NOMO-1 (cell line): ENCODE results near the gene CD82.

Experiments
- DNase-seq, 2 experiments: peaks; one replicate each; lab custom pipeline; 2025; ENCODE audit not compliant: unreplicated experiment in 2 of 2; lab: John Stamatoyannopoulos, UW

Gene CD82

GRCh38 chr11:44614281-44614775 lies 48.9 kb downstream of the CD82 start:
- no peak for DNase-seq

- DNase-seq = no peak
Measured at GRCh38 chr11:44615041-44615755, 49.7 kb downstream of the CD82 start.

DNA sequence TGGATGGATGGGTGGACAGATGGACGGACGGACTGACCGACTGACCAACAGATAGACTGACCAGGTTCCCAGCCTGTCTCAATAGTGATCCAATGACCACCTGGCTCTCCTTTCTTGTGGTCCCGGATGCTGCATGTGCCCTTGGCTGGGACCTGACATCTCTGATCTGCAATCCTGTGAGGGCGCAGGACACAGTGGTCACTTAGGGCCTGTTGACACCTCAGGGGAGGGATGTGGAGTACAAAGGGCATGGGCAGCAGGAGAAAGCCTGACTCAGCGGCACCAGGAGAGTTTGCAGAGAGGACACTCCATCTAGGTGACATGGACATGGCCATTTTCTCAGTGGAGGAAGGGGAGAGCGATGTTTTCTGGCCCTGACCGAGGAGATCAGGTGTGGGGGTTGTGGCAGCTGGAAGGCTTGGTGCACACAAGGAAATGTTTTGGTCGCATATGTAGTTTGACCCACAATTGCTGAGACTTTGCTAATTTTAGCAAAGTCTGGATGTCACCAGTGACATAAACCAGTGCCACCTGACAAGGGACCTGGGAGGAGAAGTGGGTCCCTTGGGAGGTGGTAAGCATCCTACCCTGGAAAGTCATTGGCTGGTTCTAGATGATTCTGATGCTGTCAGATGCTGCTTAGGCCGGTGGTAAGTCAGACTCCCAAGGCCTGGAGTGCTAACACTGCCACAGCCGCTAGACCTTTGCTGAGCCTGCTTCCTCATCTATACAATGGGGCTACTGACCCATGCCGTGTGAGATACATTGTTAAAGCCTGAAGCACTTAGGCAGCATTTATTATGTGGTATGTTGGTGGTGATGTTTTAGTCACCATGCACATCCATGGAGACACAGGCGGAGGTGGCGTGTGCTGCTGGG lies 50.7 kb downstream of the CD82 start:
- DNase-seq = no peak

- DNase-seq = no peak
Measured at GRCh38 chr11:44617671-44618461, 52.4 kb downstream of the CD82 start.

- no peak for DNase-seq
Measured at GRCh38 chr11:44618561-44619425, 53.3 kb downstream of the CD82 start.

GRCh38 chr11:44620328-44620725 lies 54.9 kb downstream of the CD82 start:
- no peak for DNase-seq

GRCh38 chr11:44621140-44621681 lies 55.7 kb downstream of the CD82 start:
- DNase-seq = peak; percentile 49 to 67

GRCh38 chr11:44621784-44622183 lies 56.3 kb downstream of the CD82 start:
- no peak for DNase-seq

- DNase-seq = no peak
Measured at GRCh38 chr11:44622190-44622650, 56.8 kb downstream of the CD82 start.

GRCh38 chr11:44622721-44623258 lies 57.3 kb downstream of the CD82 start:
- DNase-seq = no peak

DNA sequence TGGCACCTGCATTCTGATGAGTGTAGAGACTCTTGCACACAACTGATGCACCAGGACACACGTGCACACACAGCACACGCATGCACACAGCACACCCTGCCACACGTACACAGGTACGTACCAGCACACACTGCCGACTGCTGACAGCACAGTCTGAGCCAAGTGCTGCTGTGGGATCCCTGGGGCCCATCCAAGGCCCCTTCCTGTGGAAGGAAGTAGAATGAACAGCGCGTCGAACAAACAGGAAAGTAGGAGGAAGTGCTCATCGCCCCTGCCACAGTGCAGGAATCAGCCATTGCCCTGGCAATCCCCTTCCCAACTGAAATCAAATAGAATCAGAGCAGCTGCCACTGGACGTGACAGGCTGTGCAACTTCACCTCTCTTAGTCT lies 57.9 kb downstream of the CD82 start:
- DNase-seq = no peak

GRCh38 chr11:44623731-44624491 lies 58.4 kb downstream of the CD82 start:
- DNase-seq = no peak

- no peak for DNase-seq
Measured at GRCh38 chr11:44624761-44625221, 59.3 kb downstream of the CD82 start.

DNA sequence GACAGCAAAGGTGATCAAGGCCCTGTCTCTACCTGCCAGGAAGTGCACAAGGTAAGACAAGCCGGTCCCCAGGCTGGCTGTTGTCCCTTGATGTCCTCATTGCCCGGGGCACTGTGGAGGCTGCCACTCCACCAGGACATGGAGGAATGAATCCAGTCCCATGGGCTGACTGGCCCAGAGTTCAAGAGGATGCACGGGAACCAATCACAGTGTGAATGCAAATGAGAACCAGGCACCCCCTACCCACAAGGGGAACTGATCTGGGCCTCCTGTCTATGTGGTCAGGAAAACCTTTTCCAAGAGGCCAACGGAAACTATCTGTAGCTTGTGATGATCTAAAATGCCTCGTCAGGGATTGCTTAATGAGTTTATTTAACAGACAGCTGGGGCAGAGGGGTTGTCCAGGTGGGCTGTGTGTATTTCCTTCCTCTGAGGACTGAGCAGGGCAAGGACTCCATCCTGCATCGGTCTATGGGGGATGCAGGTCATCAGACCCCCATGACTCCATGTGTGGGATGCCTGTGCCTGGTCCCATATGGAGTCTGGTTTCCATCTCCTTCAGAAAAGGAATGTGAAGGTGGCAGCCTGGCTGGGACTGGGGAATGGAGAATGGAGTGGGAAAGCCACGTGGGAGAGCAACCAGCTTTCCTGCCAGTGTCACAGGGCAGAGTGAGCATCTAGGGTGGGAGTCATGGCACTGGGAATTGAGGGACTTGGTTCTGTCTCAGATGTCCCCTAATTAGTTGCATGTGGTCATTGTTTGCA lies 60.5 kb downstream of the CD82 start:
- DNase-seq = peak; percentile 85 to 90

GRCh38 chr11:44626645-44627044 lies 61.2 kb downstream of the CD82 start:
- DNase-seq = no peak

DNA sequence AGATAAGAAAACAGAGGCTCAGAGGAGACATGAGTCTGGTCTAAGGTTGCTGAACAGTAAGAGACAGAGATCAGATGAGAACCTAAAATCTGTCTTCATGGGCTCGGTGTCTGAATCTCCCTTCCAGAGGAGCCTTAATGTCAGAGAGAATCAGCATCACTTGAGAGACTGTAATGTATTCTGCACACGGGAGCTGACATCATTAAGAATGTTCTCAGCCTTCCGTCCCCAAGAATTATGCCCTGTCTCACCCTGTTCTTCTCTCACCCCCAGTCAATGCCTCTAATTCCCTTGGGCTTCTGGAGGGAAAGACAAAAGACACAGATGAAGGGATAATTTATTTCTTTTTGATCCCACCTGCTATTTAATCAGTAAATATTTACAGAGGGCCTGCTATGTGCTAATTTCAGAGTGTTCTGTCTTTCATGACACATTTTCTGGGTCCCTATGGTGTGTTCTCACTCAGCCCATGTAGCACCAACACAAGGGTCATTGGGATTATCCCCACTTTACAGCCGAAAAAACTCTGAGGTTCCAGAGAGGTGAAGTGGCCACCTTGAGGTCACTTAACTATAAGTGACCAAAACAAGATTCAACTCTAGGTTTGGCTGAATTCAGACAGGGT lies 61.8 kb downstream of the CD82 start:
- no peak for DNase-seq

GRCh38 chr11:44627911-44628729 lies 62.7 kb downstream of the CD82 start:
- no peak for DNase-seq
